ENCODE data around the gene ZDHHC22. TPM values are rescaled to one million over a fixed set of nuclear protein-coding genes. Genes with fewer than 3 reads are reported as not detected.
A peak's percentile ranks its signal among the peaks of the same experiment; 100 is the strongest.

Gene ZDHHC22
- total RNA-seq, 1 experiment from 2014 or later = 11.3 TPM

- Mint-ChIP-seq H3K36me3 (ENCODE audit: insufficient read depth in 1 of 3, low read depth in 3 of 3) (peaks cover 25 to 55% (median 38%) of the 10 kb centered on the region in 3 experiments; a peak in 6 of 7 replicates), H3K4me3 (no peak overlapping the region), H3K27ac (peak overlapping the region; percentile 26 to 81 (median 63); a peak in 5 of 7 replicates), H3K4me1 (peaks cover 37% of the 10 kb centered on the region in 2 experiments), H3K9me3 (no peaks in the 10 kb centered on the region), H3K27me3 (ENCODE audit: low read depth) (no peaks in the 10 kb centered on the region)
- no peak overlapping the region for H3K14ac ChIP-seq (ENCODE audit: insufficient read depth, low read length)
- no peak overlapping the region for H2BK20ac ChIP-seq (ENCODE audit: low read depth, low read length, poor library complexity, severe bottlenecking)
- no peak overlapping the region for H3K23ac ChIP-seq (ENCODE audit: insufficient read length, low read depth, low read length)
- no peaks in the 10 kb centered on the region; the same call in 1 of the 2 replicates for H3K27me3 ChIP-seq (ENCODE audit: insufficient read depth, low read length)
- no peak overlapping the region for H3K4me2 ChIP-seq (ENCODE audit: insufficient read depth, insufficient read length, low read length)
- H4K91ac ChIP-seq (ENCODE audit: insufficient read length, low read depth, low read length) = no peak overlapping the region
- H3K4ac ChIP-seq (ENCODE audit: low read depth, low read length) = no peak overlapping the region
- H3K4me1 ChIP-seq (ENCODE audit: insufficient read depth, low read length) = peaks cover 6% of the 10 kb centered on the region
- no peaks in the 10 kb centered on the region for H3K9me3 ChIP-seq (ENCODE audit: control insufficient read depth, low read depth, low read length)
- H2AK5ac ChIP-seq (ENCODE audit: insufficient read length, low read length) = no peak overlapping the region
- no peak overlapping the region for H3T11ph ChIP-seq (ENCODE audit: low read length)
- no peak overlapping the region for H2BK5ac ChIP-seq (ENCODE audit: insufficient read length, low read length)
- H2BK15ac ChIP-seq (ENCODE audit: low read depth, low read length) = no peak overlapping the region
- TF ChIP-seq, protein P1, sequence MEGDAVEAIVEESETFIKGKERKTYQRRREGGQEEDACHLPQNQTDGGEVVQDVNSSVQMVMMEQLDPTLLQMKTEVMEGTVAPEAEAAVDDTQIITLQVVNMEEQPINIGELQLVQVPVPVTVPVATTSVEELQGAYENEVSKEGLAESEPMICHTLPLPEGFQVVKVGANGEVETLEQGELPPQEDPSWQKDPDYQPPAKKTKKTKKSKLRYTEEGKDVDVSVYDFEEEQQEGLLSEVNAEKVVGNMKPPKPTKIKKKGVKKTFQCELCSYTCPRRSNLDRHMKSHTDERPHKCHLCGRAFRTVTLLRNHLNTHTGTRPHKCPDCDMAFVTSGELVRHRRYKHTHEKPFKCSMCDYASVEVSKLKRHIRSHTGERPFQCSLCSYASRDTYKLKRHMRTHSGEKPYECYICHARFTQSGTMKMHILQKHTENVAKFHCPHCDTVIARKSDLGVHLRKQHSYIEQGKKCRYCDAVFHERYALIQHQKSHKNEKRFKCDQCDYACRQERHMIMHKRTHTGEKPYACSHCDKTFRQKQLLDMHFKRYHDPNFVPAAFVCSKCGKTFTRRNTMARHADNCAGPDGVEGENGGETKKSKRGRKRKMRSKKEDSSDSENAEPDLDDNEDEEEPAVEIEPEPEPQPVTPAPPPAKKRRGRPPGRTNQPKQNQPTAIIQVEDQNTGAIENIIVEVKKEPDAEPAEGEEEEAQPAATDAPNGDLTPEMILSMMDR (conservative IDR thresholded peaks at IDR 0.05) = no peak
- H3K27ac ChIP-seq (ENCODE audit: insufficient read length, low read depth, low read length) = no peak overlapping the region
- no peaks in the 10 kb centered on the region for H3K23me2 ChIP-seq (ENCODE audit: insufficient read length, low read depth, low read length, poor library complexity, severe bottlenecking)
- no peak overlapping the region for H3K56ac ChIP-seq (ENCODE audit: insufficient read length, low read depth, low read length)
- no peak overlapping the region for H3K18ac ChIP-seq (ENCODE audit: insufficient read length, low read depth, low read length)
- no peak overlapping the region for H4K8ac ChIP-seq (replicated peaks; ENCODE audit: insufficient read length, low read depth, low read length)
- no peaks in the 10 kb centered on the region for H3K79me2 ChIP-seq (ENCODE audit: insufficient read depth, low read length)
- peaks cover 4% of the 10 kb centered on the region for H3K79me1 ChIP-seq (ENCODE audit: insufficient read depth, low read depth, low read length, poor library complexity, severe bottlenecking)
- H2BK12ac ChIP-seq (ENCODE audit: insufficient read length, low read depth, low read length) = no peak overlapping the region
- H2AFZ ChIP-seq (ENCODE audit: low read length) = no peak overlapping the region
- H3K9ac ChIP-seq (ENCODE audit: extremely low read depth, insufficient read length, low read length) = no peak overlapping the region
- H4K5ac ChIP-seq (ENCODE audit: insufficient read length, low read depth, low read length) = no peak overlapping the region
- DNase-seq = no peak
- WGBS (ENCODE audit: extremely low coverage, insufficient read length, low lambda C conversion rate) = no CpG with 5 or more reads among the region's 11 CpGs
- no peaks in the 10 kb centered on the region for H4K20me1 ChIP-seq (ENCODE audit: control insufficient read depth, insufficient read depth, insufficient read length)
- H2BK120ac ChIP-seq (ENCODE audit: low read depth, low read length, poor library complexity, severe bottlenecking) = no peak overlapping the region
These were observed 27.9 kb downstream of the ZDHHC22 start for GRCh38 chr14:77113644-77114043.

All from H9 (cell line).